Measurements from ENCODE around the gene GRPEL2. TPM values are rescaled to one million over a fixed set of nuclear protein-coding genes. Genes with fewer than 3 reads are reported as not detected.

GRPEL2 gene
- total RNA-seq, 3 donors from 2014 or later = 9.9 to 15.2 (median 11.1) TPM

- Histone ChIP-seq H3K36me3 (ENCODE audit: low read depth) (no peaks in the 10 kb centered on the region), H3K4me1 (ENCODE audit: low read depth) (peaks cover 19% of the 10 kb centered on the region), H3K4me3 (no peak overlapping the region), H3K9me3 (no peaks in the 10 kb centered on the region)
- ATAC-seq = no peak
- no peak for TF ChIP-seq CTCF (IDR thresholded peaks at IDR 0.05)
- intact Hi-C loops (cut with DNase I, micrococcal nuclease) = no loop called here
- no peak for DNase-seq
Observed at GRCh38 chr5:149325894-149326293, 19.4 kb upstream of the GRPEL2 start.

GRCh38 chr5:149326611-149327010 is 18.7 kb upstream of the GRPEL2 start:
- TF ChIP-seq CTCF (IDR thresholded peaks at IDR 0.05) = no peak
- no peak overlapping the region for H3K4me3 ChIP-seq
- ATAC-seq = peak; percentile 62
- no peak for DNase-seq
- H3K9me3 ChIP-seq = no peaks in the 10 kb centered on the region
- H3K36me3 ChIP-seq (ENCODE audit: low read depth) = no peaks in the 10 kb centered on the region
- intact Hi-C loops (cut with DNase I, micrococcal nuclease) = no loop called here
- H3K4me1 ChIP-seq (ENCODE audit: low read depth) = peaks cover 14% of the 10 kb centered on the region

GRCh38 chr5:149328177-149328576 is 17.1 kb upstream of the GRPEL2 start:
- Histone ChIP-seq H3K9me3 (no peaks in the 10 kb centered on the region), H3K4me3 (no peak overlapping the region), H3K4me1 (ENCODE audit: low read depth) (peaks cover 1% of the 10 kb centered on the region), H3K36me3 (ENCODE audit: low read depth) (no peaks in the 10 kb centered on the region)
- intact Hi-C loops (cut with DNase I, micrococcal nuclease) = no loop called here
- ATAC-seq = no peak
- TF ChIP-seq CTCF (IDR thresholded peaks at IDR 0.05) = no peak
- DNase-seq = no peak

GRCh38 chr5:149333711-149334443 is 11.4 kb upstream of the GRPEL2 start:
- H3K9me3 ChIP-seq = no peaks in the 10 kb centered on the region
- intact Hi-C loops (cut with DNase I, micrococcal nuclease) = no loop called here
- H3K4me1 ChIP-seq (ENCODE audit: low read depth) = no peaks in the 10 kb centered on the region
- no peak for TF ChIP-seq CTCF (IDR thresholded peaks at IDR 0.05)
- no peak for DNase-seq
- no peaks in the 10 kb centered on the region for H3K36me3 ChIP-seq (ENCODE audit: low read depth)
- H3K4me3 ChIP-seq = no peak overlapping the region
- ATAC-seq = no peak

GRCh38 chr5:149337736-149338135 is 7.6 kb upstream of the GRPEL2 start:
- ATAC-seq (no peak), DNase-seq (no peak)
- TF ChIP-seq CTCF (IDR thresholded peaks at IDR 0.05) = no peak
- Histone ChIP-seq H3K9me3 (no peaks in the 10 kb centered on the region), H3K4me1 (ENCODE audit: low read depth) (no peaks in the 10 kb centered on the region), H3K4me3 (no peak overlapping the region), H3K36me3 (ENCODE audit: low read depth) (no peaks in the 10 kb centered on the region)
- intact Hi-C loops (cut with DNase I, micrococcal nuclease) = no loop called here
